Gastroesophageal sphincter (tissue), 3 donors: ENCODE data around the gene IRX4.

Experiments used
- POLR2A ChIP-seq, 2 donors: fragments of 450-650 bp; IDR thresholded peaks; one replicate each; pipeline ENCODE4 v1.6.1; 2017; ENCODE audit warnings: antibody characterized with exemption in 2 of 2, mild to moderate bottlenecking in 2 of 2, moderate library complexity in 1 of 2
- TF ChIP-seq, protein P1 (sequence below), 4 experiments: fragments of 200-600 bp in 2 of 4; fragments of 450-650 bp in 2 of 4; sonication (generic) in 1 of 4; IDR thresholded peaks; one replicate each; pipeline ENCODE4 v1.5.1; 2017 to 2019; ENCODE audit warnings: antibody characterized with exemption in 4 of 4, mild to moderate bottlenecking in 2 of 4, moderate library complexity in 2 of 4

DNA sequence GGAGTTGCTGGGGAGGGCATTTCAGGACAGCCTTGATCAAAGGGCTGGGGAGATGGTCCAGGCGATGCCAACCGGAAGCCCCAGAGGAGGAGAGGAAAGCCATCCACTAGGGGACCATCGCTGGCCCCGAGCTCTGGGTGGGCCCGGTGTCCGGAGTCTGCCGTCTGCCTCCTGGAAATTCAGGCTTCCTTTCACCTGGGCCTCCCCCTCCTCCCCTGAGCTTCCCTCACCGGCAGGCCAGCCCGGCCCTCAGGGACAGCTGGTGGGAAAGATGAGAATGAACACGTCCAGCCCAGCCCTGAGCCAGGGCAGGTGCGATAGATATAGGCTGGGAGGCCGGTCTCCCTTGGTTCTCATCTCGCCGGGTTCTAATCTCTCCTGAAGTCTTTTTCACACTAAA, 17.2 kb downstream of the IRX4 start:
- TF ChIP-seq, protein P1, sequence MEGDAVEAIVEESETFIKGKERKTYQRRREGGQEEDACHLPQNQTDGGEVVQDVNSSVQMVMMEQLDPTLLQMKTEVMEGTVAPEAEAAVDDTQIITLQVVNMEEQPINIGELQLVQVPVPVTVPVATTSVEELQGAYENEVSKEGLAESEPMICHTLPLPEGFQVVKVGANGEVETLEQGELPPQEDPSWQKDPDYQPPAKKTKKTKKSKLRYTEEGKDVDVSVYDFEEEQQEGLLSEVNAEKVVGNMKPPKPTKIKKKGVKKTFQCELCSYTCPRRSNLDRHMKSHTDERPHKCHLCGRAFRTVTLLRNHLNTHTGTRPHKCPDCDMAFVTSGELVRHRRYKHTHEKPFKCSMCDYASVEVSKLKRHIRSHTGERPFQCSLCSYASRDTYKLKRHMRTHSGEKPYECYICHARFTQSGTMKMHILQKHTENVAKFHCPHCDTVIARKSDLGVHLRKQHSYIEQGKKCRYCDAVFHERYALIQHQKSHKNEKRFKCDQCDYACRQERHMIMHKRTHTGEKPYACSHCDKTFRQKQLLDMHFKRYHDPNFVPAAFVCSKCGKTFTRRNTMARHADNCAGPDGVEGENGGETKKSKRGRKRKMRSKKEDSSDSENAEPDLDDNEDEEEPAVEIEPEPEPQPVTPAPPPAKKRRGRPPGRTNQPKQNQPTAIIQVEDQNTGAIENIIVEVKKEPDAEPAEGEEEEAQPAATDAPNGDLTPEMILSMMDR (IDR thresholded peaks at IDR 0.05) = no peak
- no peak for TF ChIP-seq POLR2A (IDR thresholded peaks at IDR 0.05)
